ENCODE results near the gene B3GAT3. TPM values are rescaled to one million over a fixed set of nuclear protein-coding genes. Genes with fewer than 3 reads are reported as not detected.

Gene B3GAT3
- total RNA-seq, 4 donors from 2014 or later: 29.7 to 51.8 (median 35.2) TPM

- intact Hi-C loops (cut with DNase I; ENCODE audit: low total_unique reads): no loop called here
- 76 to 80% methylated on average over 1 of the region's 1 CpG for WGBS, 2 donors
- TF ChIP-seq POLR2A (IDR thresholded peaks at IDR 0.05): no peak
- no peak for TF ChIP-seq CTCF (IDR thresholded peaks at IDR 0.05)
- no peak overlapping the region for H3K4me3 ChIP-seq (ENCODE audit: low read depth, poor library complexity, severe bottlenecking)
- DNase-seq (ENCODE audit: low spot score in 2 of 2): no peak
These were observed 52.2 kb downstream of the B3GAT3 start for GRCh38 chr11:62569611-62570010.

GRCh38 chr11:62567018-62567633 is 54.7 kb downstream of the B3GAT3 start:
- no peak for DNase-seq (ENCODE audit: low spot score in 2 of 2)
- 80 to 86% methylated on average over 8 of the region's 8 CpGs for WGBS, 2 donors
- intact Hi-C loops (cut with DNase I; ENCODE audit: low total_unique reads): no loop called here

GRCh38 chr11:62566247-62566646 is 55.5 kb downstream of the B3GAT3 start:
- 93 to 94% methylated on average over 8 of the region's 8 CpGs for WGBS, 2 donors
- no peak for DNase-seq (ENCODE audit: low spot score in 2 of 2)
- intact Hi-C loops (cut with DNase I; ENCODE audit: low total_unique reads): no loop called here
- no peak for TF ChIP-seq CTCF (IDR thresholded peaks at IDR 0.05)
- no peak for TF ChIP-seq POLR2A (IDR thresholded peaks at IDR 0.05)
- no peak overlapping the region for H3K4me3 ChIP-seq (ENCODE audit: low read depth, poor library complexity, severe bottlenecking)

More at GRCh38 chr11:62567018-62567633, 54.7 kb downstream of the B3GAT3 start:
- TF ChIP-seq CTCF (IDR thresholded peaks at IDR 0.05) (no peak), POLR2A (IDR thresholded peaks at IDR 0.05) (no peak)
- H3K4me3 ChIP-seq (ENCODE audit: low read depth, poor library complexity, severe bottlenecking): no peak overlapping the region

Small RNA genes within 50 kb of the gene (microRNA-seq; reads per million reads assigned to microRNA genes)
- gene MIR6747 (ENCODE audit: borderline number of aligned reads in 1 of 2, borderline replicate concordance in 2 of 2): 0 to 1.4 reads per million in 2 donors

Other genes with a start within 250 kb of the B3GAT3 start
- not detected for gene SCGB1A1, start 203.0 kb downstream of the B3GAT3 start, total RNA-seq
- gene AHNAK, start 75.2 kb downstream of the B3GAT3 start, total RNA-seq: 1,000 to 10,000 TPM; 1,345 to 1,611 (median 1,532) TPM
- 1,000 to 10,000 TPM; 2,343 to 3,224 (median 2,571) TPM for gene EEF1G, start 48.1 kb downstream of the B3GAT3 start, total RNA-seq
- gene TUT1, start 30.5 kb downstream of the B3GAT3 start, total RNA-seq: 10 to 100 TPM; 11.0 to 29.8 (median 15.8) TPM
- 100 to 1,000 TPM in 2 of 4 donors, 10 to 100 TPM in 2; 91.3 to 139 (median 98.3) TPM for gene MTA2, start 20.1 kb downstream of the B3GAT3 start, total RNA-seq
- 10 to 100 TPM; 39.5 to 61.0 (median 42.9) TPM for gene EML3, start 9.2 kb downstream of the B3GAT3 start, total RNA-seq
- 1 to 10 TPM; 4.0 to 7.6 (median 6.5) TPM for gene ROM1, start 8.7 kb downstream of the B3GAT3 start, total RNA-seq
- gene GANAB, start 24.6 kb upstream of the B3GAT3 start, total RNA-seq: 100 to 1,000 TPM in 1 of 4 donors, 10 to 100 TPM in 3; 72.0 to 118 (median 91.4) TPM
- 10 to 100 TPM; 28.5 to 32.7 (median 30.2) TPM for gene INTS5, start 31.3 kb upstream of the B3GAT3 start, total RNA-seq
- gene C11orf98, start 43.2 kb upstream of the B3GAT3 start, total RNA-seq: 10 to 100 TPM; 21.3 to 58.4 (median 31.4) TPM
- 10 to 100 TPM in 1 of 4 donors, 1 to 10 TPM in 3; 2.9 to 14.8 (median 7.7) TPM for gene CSKMT, start 43.3 kb upstream of the B3GAT3 start, total RNA-seq
- gene UQCC3, start 49.7 kb upstream of the B3GAT3 start, total RNA-seq: 10 to 100 TPM in 2 of 4 donors, 1 to 10 TPM in 2; 7.5 to 12.0 (median 10.3) TPM
- gene LBHD1, start 50.3 kb upstream of the B3GAT3 start, total RNA-seq: 1 to 10 TPM; 2.5 to 4.6 (median 3.1) TPM
- gene UBXN1, start 57.1 kb upstream of the B3GAT3 start, total RNA-seq: 100 to 1,000 TPM; 194 to 275 (median 235) TPM
- 10 to 100 TPM in 2 of 4 donors, 1 to 10 TPM in 2; 7.3 to 11.6 (median 9.9) TPM for gene LRRN4CL, start 67.5 kb upstream of the B3GAT3 start, total RNA-seq
- gene BSCL2, start 85.4 kb upstream of the B3GAT3 start, total RNA-seq: 10 to 100 TPM; 25.4 to 68.2 (median 45.1) TPM
- not detected for gene GNG3, start 85.7 kb upstream of the B3GAT3 start, total RNA-seq
- 10 to 100 TPM; 19.9 to 30.8 (median 24.3) TPM for gene HNRNPUL2, start 105.5 kb upstream of the B3GAT3 start, total RNA-seq
- 10 to 100 TPM; 23.7 to 44.7 (median 33.9) TPM for gene TTC9C, start 106.5 kb upstream of the B3GAT3 start, total RNA-seq
- gene ZBTB3, start 132.2 kb upstream of the B3GAT3 start, total RNA-seq: 10 to 100 TPM; 13.4 to 35.4 (median 19.0) TPM
- gene POLR2G, start 139.6 kb upstream of the B3GAT3 start, total RNA-seq: 10 to 100 TPM; 51.5 to 71.0 (median 57.2) TPM
- 10 to 100 TPM; 21.0 to 79.2 (median 38.2) TPM for gene TAF6L, start 149.4 kb upstream of the B3GAT3 start, total RNA-seq
- gene TMEM179B, start 165.4 kb upstream of the B3GAT3 start, total RNA-seq: 10 to 100 TPM; 62.9 to 82.6 (median 81.0) TPM
- 10 to 100 TPM; 12.9 to 41.4 (median 21.0) TPM for gene TMEM223, start 170.0 kb upstream of the B3GAT3 start, total RNA-seq
- gene NXF1, start 183.5 kb upstream of the B3GAT3 start, total RNA-seq: 100 to 1,000 TPM in 1 of 4 donors, 10 to 100 TPM in 3; 56.6 to 114 (median 79.6) TPM
- gene STX5, start 210.1 kb upstream of the B3GAT3 start, total RNA-seq: 10 to 100 TPM; 30.0 to 47.4 (median 38.4) TPM
- not detected for gene TEX54, start 210.9 kb upstream of the B3GAT3 start, total RNA-seq
- gene WDR74, start 217.6 kb upstream of the B3GAT3 start, total RNA-seq: 10 to 100 TPM; 49.7 to 93.8 (median 64.3) TPM